Measurements from ENCODE around the gene GTF2F2.

Gene GTF2F2

GRCh38 chr13:45306966-45307365, 186.7 kb downstream of the GTF2F2 start:
- no peak for DNase-seq (ENCODE audit: low read depth in 2 of 2)
- TF ChIP-seq, protein P1, sequence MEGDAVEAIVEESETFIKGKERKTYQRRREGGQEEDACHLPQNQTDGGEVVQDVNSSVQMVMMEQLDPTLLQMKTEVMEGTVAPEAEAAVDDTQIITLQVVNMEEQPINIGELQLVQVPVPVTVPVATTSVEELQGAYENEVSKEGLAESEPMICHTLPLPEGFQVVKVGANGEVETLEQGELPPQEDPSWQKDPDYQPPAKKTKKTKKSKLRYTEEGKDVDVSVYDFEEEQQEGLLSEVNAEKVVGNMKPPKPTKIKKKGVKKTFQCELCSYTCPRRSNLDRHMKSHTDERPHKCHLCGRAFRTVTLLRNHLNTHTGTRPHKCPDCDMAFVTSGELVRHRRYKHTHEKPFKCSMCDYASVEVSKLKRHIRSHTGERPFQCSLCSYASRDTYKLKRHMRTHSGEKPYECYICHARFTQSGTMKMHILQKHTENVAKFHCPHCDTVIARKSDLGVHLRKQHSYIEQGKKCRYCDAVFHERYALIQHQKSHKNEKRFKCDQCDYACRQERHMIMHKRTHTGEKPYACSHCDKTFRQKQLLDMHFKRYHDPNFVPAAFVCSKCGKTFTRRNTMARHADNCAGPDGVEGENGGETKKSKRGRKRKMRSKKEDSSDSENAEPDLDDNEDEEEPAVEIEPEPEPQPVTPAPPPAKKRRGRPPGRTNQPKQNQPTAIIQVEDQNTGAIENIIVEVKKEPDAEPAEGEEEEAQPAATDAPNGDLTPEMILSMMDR (IDR thresholded peaks at IDR 0.05; ENCODE audit: low read depth, low read length) = no peak
- H3K4me3 ChIP-seq (replicated peaks in 1 of 2; ENCODE audit: low read depth in 2 of 2, low read length in 2 of 2) = no peak overlapping the region

DNA sequence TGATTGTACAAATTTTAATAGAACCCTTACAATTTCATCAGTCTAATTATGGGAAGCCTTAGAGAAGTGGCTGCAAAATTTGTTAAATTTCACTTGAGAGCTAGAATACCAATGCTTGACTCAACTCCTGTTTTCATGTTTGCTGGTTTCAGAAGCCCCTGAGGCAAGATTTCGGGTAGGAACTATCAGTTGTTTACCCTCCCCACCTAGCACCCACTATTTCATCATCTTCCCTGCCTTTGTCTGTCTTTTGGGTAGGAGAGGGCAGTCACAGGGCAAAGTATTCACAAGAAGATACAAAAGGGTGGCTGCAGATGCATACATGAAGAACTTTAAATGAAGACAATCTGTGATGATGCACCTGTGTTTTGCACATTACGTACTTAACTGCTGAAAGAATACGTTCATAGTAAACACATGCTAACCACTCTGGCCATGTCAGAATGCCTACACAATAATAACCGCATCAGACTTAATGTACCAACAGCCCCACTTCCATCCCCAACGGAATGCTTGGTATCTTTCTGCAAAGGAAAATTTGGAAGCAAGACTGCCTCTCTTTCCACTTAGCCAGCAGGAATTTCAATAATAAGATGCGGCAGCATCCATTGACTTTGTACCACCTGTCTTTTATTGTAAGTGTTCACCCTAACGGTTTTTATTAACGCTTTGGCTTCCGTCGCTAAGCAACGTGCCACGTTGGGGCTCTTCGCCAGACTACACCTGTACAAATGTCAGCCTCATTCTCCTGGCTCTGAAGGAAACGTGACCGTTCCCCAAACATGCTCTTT, 190.2 kb downstream of the GTF2F2 start:
- TF ChIP-seq, protein P1 (IDR thresholded peaks at IDR 0.05; ENCODE audit: low read depth, low read length) = no peak
- no peak for DNase-seq (ENCODE audit: low read depth in 2 of 2)
- no peak overlapping the region for H3K4me3 ChIP-seq (replicated peaks in 1 of 2; ENCODE audit: low read depth in 2 of 2, low read length in 2 of 2)

GRCh38 chr13:45314822-45315221, 194.5 kb downstream of the GTF2F2 start:
- TF ChIP-seq, protein P1 (IDR thresholded peaks at IDR 0.05; ENCODE audit: low read depth, low read length) = no peak
- no peak for DNase-seq (ENCODE audit: low read depth in 2 of 2)
- H3K4me3 ChIP-seq (replicated peaks in 1 of 2; ENCODE audit: low read depth in 2 of 2, low read length in 2 of 2) = no peak overlapping the region

DNA sequence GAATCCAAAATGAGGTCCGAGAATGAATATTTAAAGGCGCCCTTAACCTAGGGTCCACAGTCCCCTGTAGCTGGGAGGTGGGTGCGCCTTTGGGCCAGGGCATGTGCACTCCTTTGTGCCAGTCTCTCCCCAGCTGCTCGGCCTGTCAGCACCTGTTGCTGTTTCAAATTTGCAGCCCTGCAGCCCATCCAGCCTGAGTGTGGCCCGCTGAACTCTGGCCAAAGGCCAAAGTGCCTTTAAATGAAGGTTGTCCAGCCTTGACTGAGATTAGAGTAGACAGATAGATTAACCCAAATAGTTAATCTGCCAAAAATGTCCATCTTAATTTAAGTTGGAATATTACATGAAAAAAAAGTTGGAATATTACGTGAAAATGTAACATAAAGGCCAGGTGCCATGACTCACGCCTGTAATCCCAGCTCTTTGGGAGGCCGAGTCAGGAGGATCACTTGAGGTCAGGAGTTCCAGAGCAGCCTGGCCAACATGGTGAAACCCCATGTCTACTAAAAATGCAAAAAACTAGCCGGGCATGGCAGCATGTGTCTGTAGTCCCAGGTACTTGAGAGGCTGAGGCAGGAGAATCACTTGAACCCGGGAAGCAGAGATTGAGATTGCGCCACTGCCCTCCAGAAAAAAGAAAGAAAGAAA, 195.3 kb downstream of the GTF2F2 start:
- H3K4me3 ChIP-seq (replicated peaks in 1 of 2; ENCODE audit: low read depth in 2 of 2, low read length in 2 of 2) = no peak overlapping the region
- no peak for DNase-seq (ENCODE audit: low read depth in 2 of 2)
- TF ChIP-seq, protein P1 (IDR thresholded peaks at IDR 0.05; ENCODE audit: low read depth, low read length) = no peak

GRCh38 chr13:45316338-45316737, 196.0 kb downstream of the GTF2F2 start:
- TF ChIP-seq, protein P1 (IDR thresholded peaks at IDR 0.05; ENCODE audit: low read depth, low read length) = no peak
- H3K4me3 ChIP-seq (replicated peaks in 1 of 2; ENCODE audit: low read depth in 2 of 2, low read length in 2 of 2) = no peak overlapping the region
- no peak for DNase-seq (ENCODE audit: low read depth in 2 of 2)

DNA sequence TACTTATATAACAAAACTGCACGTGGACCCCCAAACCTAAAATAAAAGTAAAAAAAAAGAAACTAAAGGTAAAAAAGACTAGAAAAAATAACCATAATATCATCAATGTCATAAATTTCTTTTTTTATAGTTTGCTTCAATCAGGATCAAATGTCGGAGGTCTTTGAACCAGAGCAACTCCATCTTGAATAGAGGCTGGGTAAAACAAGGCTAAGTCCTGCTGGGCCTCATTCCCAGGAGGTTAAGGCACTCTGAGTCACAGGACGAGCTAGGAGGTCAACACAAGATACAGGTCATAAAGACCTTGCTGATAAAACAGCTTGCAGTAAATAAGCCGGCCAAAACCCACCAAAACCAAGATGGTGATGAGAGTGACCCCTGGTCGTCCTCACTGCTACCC, 196.7 kb downstream of the GTF2F2 start:
- DNase-seq (ENCODE audit: low read depth in 2 of 2) = no peak
- H3K4me3 ChIP-seq (replicated peaks in 1 of 2; ENCODE audit: low read depth in 2 of 2, low read length in 2 of 2) = no peak overlapping the region
- TF ChIP-seq, protein P1 (IDR thresholded peaks at IDR 0.05; ENCODE audit: low read depth, low read length) = no peak
